Measurements from ENCODE around the gene RNF10.
"Not testable (repeated sequence)": the region's sequence is repeated elsewhere in the genome, so short reads cannot be mapped to it uniquely, and the experiment has no call there.

RNF10 gene

GRCh38 chr12:120515496-120515895 lies 18.7 kb upstream of the RNF10 start:
- no peak for TF ChIP-seq CTCF (IDR thresholded peaks at IDR 0.05; ENCODE audit: low read depth, low read length)
- no peak overlapping the region for H3K4me3 ChIP-seq (ENCODE audit: low read depth, low read length)

GRCh38 chr12:120519324-120519723 lies 14.8 kb upstream of the RNF10 start:
- not testable (repeated sequence) for DNase-seq (ENCODE audit: low read depth)

More at GRCh38 chr12:120515496-120515895, 18.7 kb upstream of the RNF10 start:
- DNase-seq (ENCODE audit: low read depth) = no peak

GRCh38 chr12:120522568-120522967 lies 11.6 kb upstream of the RNF10 start:
- TF ChIP-seq POLR2A (IDR thresholded peaks at IDR 0.05; ENCODE audit: extremely low read depth, insufficient read length) = no peak
- no peak for TF ChIP-seq CTCF (IDR thresholded peaks at IDR 0.05; ENCODE audit: low read depth, low read length)
- TF ChIP-seq MAX (IDR thresholded peaks at IDR 0.05; ENCODE audit: low read depth, low read length) = no peak
- no peak for TF ChIP-seq MYC (IDR thresholded peaks at IDR 0.05; ENCODE audit: low read depth, low read length)
- DNase-seq (ENCODE audit: low read depth) = no peak
- H3K4me3 ChIP-seq (ENCODE audit: low read depth, low read length) = no peak overlapping the region

More at GRCh38 chr12:120519324-120519723, 14.8 kb upstream of the RNF10 start:
- H3K4me3 ChIP-seq (ENCODE audit: low read depth, low read length) = not testable (repeated sequence)

- DNase-seq (ENCODE audit: low read depth) = peak; percentile 94
- H3K4me3 ChIP-seq (ENCODE audit: low read depth, low read length) = peak within 1 kb of the TSS; percentile 98
- peak; percentile 80 for TF ChIP-seq POLR2A (IDR thresholded peaks at IDR 0.05; ENCODE audit: extremely low read depth, insufficient read length)
- TF ChIP-seq CTCF (IDR thresholded peaks at IDR 0.05; ENCODE audit: low read depth, low read length) = no peak
These were observed 5.2 kb upstream of the RNF10 start, which contains the start of gene COQ5 for GRCh38 chr12:120528861-120529525. Gene COQ5 (minus strand): TSS chr12:120529158. CDS start chr12:120529141, 17 bp downstream.

GRCh38 chr12:120529641-120530417 lies 4.3 kb upstream of the RNF10 start:
- no peak for TF ChIP-seq POLR2A (IDR thresholded peaks at IDR 0.05; ENCODE audit: extremely low read depth, insufficient read length)
- 0 out of 2 replicates have a peak, but pooled peaks have one; percentile 19 for TF ChIP-seq MYC (IDR thresholded peaks at IDR 0.05; ENCODE audit: low read depth, low read length)
- TF ChIP-seq CTCF (IDR thresholded peaks at IDR 0.05; ENCODE audit: low read depth, low read length) = no peak
- TF ChIP-seq MAX (IDR thresholded peaks at IDR 0.05; ENCODE audit: low read depth, low read length) = no peak
- peak overlapping the region; percentile 98 for H3K4me3 ChIP-seq (ENCODE audit: low read depth, low read length)
- DNase-seq (ENCODE audit: low read depth) = peak; percentile 69

- not testable (repeated sequence) for DNase-seq (ENCODE audit: low read depth)
- H3K4me3 ChIP-seq (ENCODE audit: low read depth, low read length) = peak overlapping the region; percentile 98
These were observed 3.8 kb upstream of the RNF10 start for GRCh38 chr12:120530418-120530761.

GRCh38 chr12:120532701-120533238 lies 1.4 kb upstream of the RNF10 start:
- TF ChIP-seq CTCF (IDR thresholded peaks at IDR 0.05; ENCODE audit: low read depth, low read length) = no peak
- TF ChIP-seq POLR2A (IDR thresholded peaks at IDR 0.05; ENCODE audit: extremely low read depth, insufficient read length) = no peak
- no peak for TF ChIP-seq MYC (IDR thresholded peaks at IDR 0.05; ENCODE audit: low read depth, low read length)
- no peak for TF ChIP-seq MAX (IDR thresholded peaks at IDR 0.05; ENCODE audit: low read depth, low read length)
- no peak overlapping the region for H3K4me3 ChIP-seq (ENCODE audit: low read depth, low read length)
- DNase-seq (ENCODE audit: low read depth) = no peak

Data from NB4 (cell line).